ENCODE results near the gene GLIS1. TPM values are rescaled to one million over a fixed set of nuclear protein-coding genes. Genes with fewer than 3 reads are reported as not detected.

Gene GLIS1
- total RNA-seq, 1 donor from 2014 or later = not detected

GRCh38 chr1:53518775-53519174 is 220.2 kb downstream of the GLIS1 start:
- TF ChIP-seq CTCF (IDR thresholded peaks at IDR 0.05; ENCODE audit: unreplicated experiment) = no peak
- no peak overlapping the region for H3K4me3 Mint-ChIP-seq (ENCODE audit: unreplicated experiment)
- H3K9me3 Mint-ChIP-seq (ENCODE audit: unreplicated experiment) = no peaks in the 10 kb centered on the region
- H3K36me3 Mint-ChIP-seq (ENCODE audit: low read depth, unreplicated experiment) = peaks cover 4% of the 10 kb centered on the region
- DNase-seq (ENCODE audit: low spot score) = no peak
- no peak overlapping the region for H3K27ac Mint-ChIP-seq (ENCODE audit: unreplicated experiment)
- peaks cover 3% of the 10 kb centered on the region for H3K4me1 Mint-ChIP-seq (ENCODE audit: unreplicated experiment)
- H3K27me3 Mint-ChIP-seq (ENCODE audit: unreplicated experiment) = peaks cover 8% of the 10 kb centered on the region

- peaks cover 3% of the 10 kb centered on the region for H3K4me1 Mint-ChIP-seq (ENCODE audit: unreplicated experiment)
- H3K27ac Mint-ChIP-seq (ENCODE audit: unreplicated experiment) = no peak overlapping the region
- DNase-seq (ENCODE audit: low spot score) = no peak
- no peaks in the 10 kb centered on the region for H3K9me3 Mint-ChIP-seq (ENCODE audit: unreplicated experiment)
- peaks cover 6% of the 10 kb centered on the region for H3K27me3 Mint-ChIP-seq (ENCODE audit: unreplicated experiment)
- H3K36me3 Mint-ChIP-seq (ENCODE audit: low read depth, unreplicated experiment) = peaks cover 4% of the 10 kb centered on the region
- TF ChIP-seq CTCF (IDR thresholded peaks at IDR 0.05; ENCODE audit: unreplicated experiment) = no peak
- no peak overlapping the region for H3K4me3 Mint-ChIP-seq (ENCODE audit: unreplicated experiment)
Observed at GRCh38 chr1:53517821-53518352, 221.1 kb downstream of the GLIS1 start.

GRCh38 chr1:53517109-53517508 is 221.9 kb downstream of the GLIS1 start:
- peaks cover 6% of the 10 kb centered on the region for H3K27me3 Mint-ChIP-seq (ENCODE audit: unreplicated experiment)
- no peak overlapping the region for H3K27ac Mint-ChIP-seq (ENCODE audit: unreplicated experiment)
- H3K4me1 Mint-ChIP-seq (ENCODE audit: unreplicated experiment) = peaks cover 3% of the 10 kb centered on the region
- no peak overlapping the region for H3K4me3 Mint-ChIP-seq (ENCODE audit: unreplicated experiment)
- no peak for TF ChIP-seq CTCF (IDR thresholded peaks at IDR 0.05; ENCODE audit: unreplicated experiment)
- no peak for DNase-seq (ENCODE audit: low spot score)
- H3K36me3 Mint-ChIP-seq (ENCODE audit: low read depth, unreplicated experiment) = peaks cover 4% of the 10 kb centered on the region
- H3K9me3 Mint-ChIP-seq (ENCODE audit: unreplicated experiment) = no peaks in the 10 kb centered on the region

- peaks cover 7% of the 10 kb centered on the region for H3K27me3 Mint-ChIP-seq (ENCODE audit: unreplicated experiment)
- H3K27ac Mint-ChIP-seq (ENCODE audit: unreplicated experiment) = no peak overlapping the region
- no peak for DNase-seq (ENCODE audit: low spot score)
- no peak overlapping the region for H3K4me3 Mint-ChIP-seq (ENCODE audit: unreplicated experiment)
- TF ChIP-seq CTCF (IDR thresholded peaks at IDR 0.05; ENCODE audit: unreplicated experiment) = no peak
- H3K9me3 Mint-ChIP-seq (ENCODE audit: unreplicated experiment) = no peaks in the 10 kb centered on the region
- peaks cover 4% of the 10 kb centered on the region for H3K36me3 Mint-ChIP-seq (ENCODE audit: low read depth, unreplicated experiment)
- H3K4me1 Mint-ChIP-seq (ENCODE audit: unreplicated experiment) = peaks cover 3% of the 10 kb centered on the region
Observed at GRCh38 chr1:53516181-53516580, 222.8 kb downstream of the GLIS1 start.

GRCh38 chr1:53514436-53514835 is 224.5 kb downstream of the GLIS1 start:
- Mint-ChIP-seq H3K27ac (ENCODE audit: unreplicated experiment) (no peak overlapping the region), H3K4me3 (ENCODE audit: unreplicated experiment) (no peak overlapping the region), H3K9me3 (ENCODE audit: unreplicated experiment) (no peaks in the 10 kb centered on the region), H3K36me3 (ENCODE audit: low read depth, unreplicated experiment) (peaks cover 4% of the 10 kb centered on the region), H3K4me1 (ENCODE audit: unreplicated experiment) (peaks cover 3% of the 10 kb centered on the region), H3K27me3 (ENCODE audit: unreplicated experiment) (peaks cover 4% of the 10 kb centered on the region)
- no peak for TF ChIP-seq CTCF (IDR thresholded peaks at IDR 0.05; ENCODE audit: unreplicated experiment)
- no peak for DNase-seq (ENCODE audit: low spot score)
